ENCODE measurements around the gene SERPIND1. TPM values are rescaled to one million over a fixed set of nuclear protein-coding genes. Genes with fewer than 3 reads are reported as not detected.

SERPIND1 gene
- total RNA-seq, 2 donors from 2014 or later, result not detected

DNA sequence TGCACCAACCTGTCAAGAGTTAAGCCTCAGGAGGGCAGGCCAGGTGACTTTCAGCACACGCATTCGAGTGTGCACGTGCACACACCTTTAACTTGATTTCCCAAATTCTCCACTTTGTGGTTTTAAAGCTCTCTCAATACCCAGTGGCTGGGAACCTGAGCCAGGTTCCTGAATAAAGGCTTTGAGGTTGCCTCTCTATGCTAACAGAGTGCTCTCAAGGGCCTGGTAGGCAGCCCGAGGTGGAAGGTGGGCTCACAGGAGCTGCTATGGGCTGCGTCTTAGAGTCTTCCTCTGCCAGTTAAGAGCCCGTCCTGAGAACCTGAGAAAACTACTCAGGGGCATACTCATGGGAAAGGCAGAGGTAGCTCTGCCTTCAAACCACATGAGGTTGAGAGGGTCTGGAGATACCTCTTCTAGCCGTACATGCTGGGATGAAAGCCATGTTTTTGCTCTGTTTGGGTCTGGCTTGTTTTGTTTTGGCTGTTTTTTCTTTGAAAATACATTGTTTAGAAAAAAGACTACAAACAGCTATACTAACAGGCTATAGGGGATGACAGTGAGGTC lies 11.6 kb upstream of the SERPIND1 start:
- intact Hi-C loops (cut with DNase I), result no loop called here
- no peak for DNase-seq (ENCODE audit: low spot score)
- Histone ChIP-seq H3K4me1 (replicated peaks) (no peaks in the 10 kb centered on the region), H3K4me3 (no peak overlapping the region), H3K27ac (no peak overlapping the region), H3K27me3 (replicated peaks; ENCODE audit: insufficient read depth) (no peaks in the 10 kb centered on the region), H3K9me3 (no peaks in the 10 kb centered on the region), H3K36me3 (peaks cover 0 to 13% of the 10 kb centered on the region in 2 donors)
- TF ChIP-seq POLR2A (IDR thresholded peaks at IDR 0.05) (no peak), POLR2AphosphoS5 (IDR thresholded peaks at IDR 0.05) (no peak)
- TF ChIP-seq, protein P1, sequence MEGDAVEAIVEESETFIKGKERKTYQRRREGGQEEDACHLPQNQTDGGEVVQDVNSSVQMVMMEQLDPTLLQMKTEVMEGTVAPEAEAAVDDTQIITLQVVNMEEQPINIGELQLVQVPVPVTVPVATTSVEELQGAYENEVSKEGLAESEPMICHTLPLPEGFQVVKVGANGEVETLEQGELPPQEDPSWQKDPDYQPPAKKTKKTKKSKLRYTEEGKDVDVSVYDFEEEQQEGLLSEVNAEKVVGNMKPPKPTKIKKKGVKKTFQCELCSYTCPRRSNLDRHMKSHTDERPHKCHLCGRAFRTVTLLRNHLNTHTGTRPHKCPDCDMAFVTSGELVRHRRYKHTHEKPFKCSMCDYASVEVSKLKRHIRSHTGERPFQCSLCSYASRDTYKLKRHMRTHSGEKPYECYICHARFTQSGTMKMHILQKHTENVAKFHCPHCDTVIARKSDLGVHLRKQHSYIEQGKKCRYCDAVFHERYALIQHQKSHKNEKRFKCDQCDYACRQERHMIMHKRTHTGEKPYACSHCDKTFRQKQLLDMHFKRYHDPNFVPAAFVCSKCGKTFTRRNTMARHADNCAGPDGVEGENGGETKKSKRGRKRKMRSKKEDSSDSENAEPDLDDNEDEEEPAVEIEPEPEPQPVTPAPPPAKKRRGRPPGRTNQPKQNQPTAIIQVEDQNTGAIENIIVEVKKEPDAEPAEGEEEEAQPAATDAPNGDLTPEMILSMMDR (IDR thresholded peaks at IDR 0.05), result no peak
- WGBS, result 90% methylated on average over 7 of the region's 7 CpGs

DNA sequence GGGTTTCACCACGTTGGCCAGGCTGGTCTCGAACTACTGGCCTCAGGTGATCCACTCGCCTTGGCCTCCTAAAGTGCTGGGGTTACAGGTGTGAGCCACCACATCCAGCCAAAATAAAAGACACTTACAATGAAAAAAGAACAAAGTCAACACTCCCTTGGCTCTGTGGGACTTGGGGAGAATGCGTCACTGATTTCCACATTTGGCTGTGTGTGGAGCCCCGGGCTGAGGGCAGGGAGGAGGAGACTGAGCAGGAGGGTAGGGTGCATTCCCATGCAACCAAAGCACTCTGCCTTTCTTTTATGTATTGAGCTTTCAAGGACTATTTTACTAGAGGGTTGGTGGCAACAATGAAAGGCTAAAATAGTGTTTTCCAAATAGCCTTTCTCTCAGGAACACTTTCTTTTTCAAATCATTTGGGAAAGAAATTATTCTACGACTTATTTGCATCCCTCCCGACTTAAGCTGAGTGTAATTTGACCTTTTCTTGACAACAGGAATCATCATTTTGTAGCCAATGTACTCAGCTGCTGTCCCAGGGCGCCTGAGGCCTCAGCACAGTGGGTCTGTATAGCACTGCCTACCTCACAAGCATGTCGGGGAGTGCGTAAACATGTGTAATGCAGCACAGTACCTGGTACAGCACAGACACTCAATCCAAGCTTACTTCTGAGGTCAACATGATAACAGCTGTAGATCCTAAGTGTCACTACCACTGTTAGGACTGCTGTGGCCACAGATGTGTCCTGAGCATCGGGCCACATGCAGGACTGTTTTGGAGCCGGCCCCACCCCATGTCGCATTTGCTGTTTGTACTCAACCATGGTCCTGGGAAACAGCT lies 10.1 kb upstream of the SERPIND1 start:
- Histone ChIP-seq H3K4me3 (no peak overlapping the region), H3K27me3 (replicated peaks; ENCODE audit: insufficient read depth) (no peaks in the 10 kb centered on the region), H3K27ac (no peak overlapping the region), H3K4me1 (replicated peaks) (no peaks in the 10 kb centered on the region), H3K9me3 (no peaks in the 10 kb centered on the region), H3K36me3 (peaks cover 0 to 13% of the 10 kb centered on the region in 2 donors)
- no peak for DNase-seq (ENCODE audit: low spot score)
- intact Hi-C loops (cut with DNase I), result no loop called here
- TF ChIP-seq POLR2A (IDR thresholded peaks at IDR 0.05), result no peak
- TF ChIP-seq, protein P1 (IDR thresholded peaks at IDR 0.05), result no peak
- no peak for TF ChIP-seq POLR2AphosphoS5 (IDR thresholded peaks at IDR 0.05)
- 70% methylated on average over 13 of the region's 13 CpGs for WGBS

DNA sequence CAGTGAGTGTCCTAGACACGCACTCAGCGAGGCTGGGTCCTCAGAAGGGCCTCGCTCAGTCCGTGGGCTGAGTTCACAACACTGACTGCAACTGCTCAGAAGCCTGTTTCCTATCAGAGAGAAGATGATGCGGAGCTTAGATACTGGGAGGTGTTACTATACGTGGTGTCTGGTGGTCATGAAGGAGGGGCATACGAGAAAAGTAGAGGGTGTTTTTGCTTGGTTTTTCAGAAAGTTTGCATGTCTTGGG lies 9.5 kb upstream of the SERPIND1 start:
- intact Hi-C loops (cut with DNase I), result no loop called here

DNA sequence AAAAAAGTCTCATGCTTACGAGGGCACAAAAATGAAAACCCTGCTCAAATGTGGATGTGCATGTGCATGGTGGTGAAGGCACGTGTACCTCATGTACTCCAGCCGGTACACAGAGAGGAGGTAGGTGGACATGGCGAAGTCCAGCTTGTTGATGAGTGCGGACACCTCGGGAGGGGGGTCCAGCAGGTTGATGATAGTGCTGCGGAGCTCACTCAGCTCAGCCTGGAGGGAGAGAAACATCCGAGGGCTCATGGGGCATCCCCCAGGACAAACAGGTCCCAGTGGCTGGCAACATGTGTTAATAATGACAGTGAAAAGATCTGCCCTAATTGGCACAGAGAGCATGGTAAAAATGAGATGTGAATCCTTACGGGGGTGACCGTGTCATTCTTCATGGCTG lies 9.2 kb upstream of the SERPIND1 start:
- TF ChIP-seq POLR2AphosphoS5 (IDR thresholded peaks at IDR 0.05) (no peak), POLR2A (IDR thresholded peaks at IDR 0.05) (no peak)
- TF ChIP-seq, protein P1 (IDR thresholded peaks at IDR 0.05), result no peak
- no peak for DNase-seq (ENCODE audit: low spot score)
- no peak overlapping the region for H3K27ac ChIP-seq
- no peaks in the 10 kb centered on the region for H3K27me3 ChIP-seq (replicated peaks; ENCODE audit: insufficient read depth)
- WGBS, result 93% methylated on average over 10 of the region's 10 CpGs
- H3K36me3 ChIP-seq, result peaks cover 0 to 13% of the 10 kb centered on the region in 2 donors
- H3K4me3 ChIP-seq, result no peak overlapping the region
- no peaks in the 10 kb centered on the region for H3K9me3 ChIP-seq
- intact Hi-C loops (cut with DNase I), result no loop called here
- no peaks in the 10 kb centered on the region for H3K4me1 ChIP-seq (replicated peaks)

More for the DNA sequence above, 9.5 kb upstream of the SERPIND1 start:
- H3K4me3 ChIP-seq, result no peak overlapping the region
- peaks cover 0 to 13% of the 10 kb centered on the region in 2 donors for H3K36me3 ChIP-seq
- no peaks in the 10 kb centered on the region for H3K4me1 ChIP-seq (replicated peaks)
- WGBS, result 91% methylated on average over 7 of the region's 7 CpGs
- H3K9me3 ChIP-seq, result no peaks in the 10 kb centered on the region
- no peak for DNase-seq (ENCODE audit: low spot score)
- no peak for TF ChIP-seq POLR2AphosphoS5 (IDR thresholded peaks at IDR 0.05)
- no peak for TF ChIP-seq POLR2A (IDR thresholded peaks at IDR 0.05)
- TF ChIP-seq, protein P1 (IDR thresholded peaks at IDR 0.05), result no peak
- no peak overlapping the region for H3K27ac ChIP-seq
- H3K27me3 ChIP-seq (replicated peaks; ENCODE audit: insufficient read depth), result no peaks in the 10 kb centered on the region

DNA sequence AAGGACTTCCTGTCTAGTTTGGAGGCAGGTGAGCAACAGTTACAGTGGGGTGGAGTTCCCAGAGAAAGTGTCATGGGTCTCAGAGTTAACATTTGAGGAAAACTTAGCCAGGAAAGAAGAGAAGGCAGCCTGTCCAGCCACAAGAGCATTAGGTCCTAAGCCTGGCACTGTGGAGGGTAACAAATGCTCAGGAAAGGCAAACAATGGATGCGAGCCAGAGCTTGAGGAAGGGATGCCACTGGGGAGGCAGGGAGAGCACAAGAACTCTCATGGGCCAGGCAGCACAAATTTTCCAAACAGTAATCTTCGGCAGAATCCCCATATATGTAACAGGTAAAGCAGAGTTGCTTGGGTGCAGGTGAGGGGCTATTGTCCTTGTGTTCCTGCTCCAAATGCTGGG lies 8.0 kb upstream of the SERPIND1 start:
- H3K27me3 ChIP-seq (replicated peaks; ENCODE audit: insufficient read depth), result no peaks in the 10 kb centered on the region
- WGBS, result 75% methylated on average over 2 of the region's 2 CpGs
- no peak overlapping the region for H3K27ac ChIP-seq
- intact Hi-C loops (cut with DNase I), result no loop called here
- no peak overlapping the region for H3K4me3 ChIP-seq
- no peaks in the 10 kb centered on the region for H3K9me3 ChIP-seq
- peaks cover 0 to 13% of the 10 kb centered on the region in 2 donors for H3K36me3 ChIP-seq
- H3K4me1 ChIP-seq (replicated peaks), result no peaks in the 10 kb centered on the region
- TF ChIP-seq, protein P1 (IDR thresholded peaks at IDR 0.05), result no peak
- TF ChIP-seq POLR2AphosphoS5 (IDR thresholded peaks at IDR 0.05) (no peak), POLR2A (IDR thresholded peaks at IDR 0.05) (no peak)
- no peak for DNase-seq (ENCODE audit: low spot score)

All from prostate gland (tissue), 2 donors.